Measurements from ENCODE around the gene KDM2B.

KDM2B gene

GRCh38 chr12:121610239-121611149 lies 29.7 kb upstream of the KDM2B start:
- POLR2A ChIA-PET: interaction anchor here (0.7 kb wide), 1 partner anchor 9 kb away, joined by 3 read pairs; no protein-coding TSS in a partner anchor
- no peak for DNase-seq (ENCODE audit: low read depth, low spot score)
- CTCF ChIA-PET: interaction anchor here (0.6 to 5.9 kb wide), 11 partner anchors 9 to 116 kb away, joined by 3 to 37 read pairs (median 4); partner anchors contain the start of gene ORAI1
- TF ChIP-seq CTCF (IDR thresholded peaks at IDR 0.05; ENCODE audit: insufficient read depth, low read length, missing control alignments): no peak
- H3K4me3 ChIP-seq (ENCODE audit: low read depth, low read length): no peak overlapping the region

- ChIA-PET CTCF (interaction anchor here (1.1 to 1.9 kb wide), 3 partner anchors 11 to 55 kb away, joined by 3 to 7 read pairs (median 4); no protein-coding TSS in a partner anchor), POLR2A (no interaction called here)
- no peak for DNase-seq (ENCODE audit: low read depth, low spot score)
- TF ChIP-seq CTCF (IDR thresholded peaks at IDR 0.05; ENCODE audit: insufficient read depth, low read length, missing control alignments): no peak
- no peak overlapping the region for H3K4me3 ChIP-seq (ENCODE audit: low read depth, low read length)
These were observed 27.5 kb upstream of the KDM2B start for GRCh38 chr12:121608301-121608700.

DNA sequence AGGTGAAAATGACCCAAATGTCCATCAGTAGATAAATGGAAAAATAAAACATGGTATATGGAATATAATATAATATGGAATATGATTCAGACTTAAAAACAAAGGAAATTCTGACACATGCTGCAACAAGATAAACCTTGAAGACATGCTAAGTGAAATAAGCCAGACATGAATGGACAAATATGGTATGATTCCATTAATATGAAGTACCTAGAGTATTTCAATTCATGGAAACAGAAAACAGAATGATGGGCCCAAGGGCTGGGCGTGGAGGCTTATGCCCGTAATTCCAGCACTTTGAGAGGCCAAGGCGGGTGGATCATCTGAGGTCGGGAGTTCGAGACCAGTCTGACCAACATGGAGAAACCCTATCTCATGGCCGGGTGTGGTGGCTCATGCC lies 22.8 kb upstream of the KDM2B start:
- ChIA-PET POLR2A (interaction anchor here (1.2 kb wide), 1 partner anchor 12 kb away, joined by 3 read pairs; no protein-coding TSS in a partner anchor), CTCF (interaction anchor here (1.7 to 3.4 kb wide), 2 partner anchors 22 to 51 kb away, joined by 6 to 21 read pairs; partner anchors contain the start of gene ORAI1)
- no peak for TF ChIP-seq CTCF (IDR thresholded peaks at IDR 0.05; ENCODE audit: insufficient read depth, low read length, missing control alignments)
- no peak overlapping the region for H3K4me3 ChIP-seq (ENCODE audit: low read depth, low read length)
- DNase-seq (ENCODE audit: low read depth, low spot score): no peak

- no peak overlapping the region for H3K4me3 ChIP-seq (ENCODE audit: low read depth, low read length)
- TF ChIP-seq CTCF (IDR thresholded peaks at IDR 0.05; ENCODE audit: insufficient read depth, low read length, missing control alignments): no peak
- CTCF ChIA-PET: interaction anchor here (1.7 to 3.4 kb wide), 2 partner anchors 23 to 51 kb away, joined by 6 to 21 read pairs; partner anchors contain the start of gene ORAI1
- POLR2A ChIA-PET: no interaction called here
- DNase-seq (ENCODE audit: low read depth, low spot score): no peak
These were observed 21.9 kb upstream of the KDM2B start for GRCh38 chr12:121602766-121603165.

GRCh38 chr12:121600702-121601336 lies 20.0 kb upstream of the KDM2B start:
- H3K4me3 ChIP-seq (ENCODE audit: low read depth, low read length): no peak overlapping the region
- CTCF ChIA-PET: interaction anchor here (1.3 to 3.4 kb wide), 3 partner anchors 22 to 49 kb away, joined by 3 to 21 read pairs (median 4); partner anchors contain the start of gene ORAI1
- TF ChIP-seq CTCF (IDR thresholded peaks at IDR 0.05; ENCODE audit: insufficient read depth, low read length, missing control alignments): no peak
- POLR2A ChIA-PET: no interaction called here
- DNase-seq (ENCODE audit: low read depth, low spot score): no peak
